ENCODE data around the gene ARHGAP32.

GRCh38 chr11:129013737-129014475 lies 178.2 kb downstream of the ARHGAP32 start:
- TF ChIP-seq RCOR1 (IDR thresholded peaks at IDR 0.05; ENCODE audit: low read length): no peak
- no peak for TF ChIP-seq CTCF (IDR thresholded peaks at IDR 0.05)
- no peak for TF ChIP-seq POLR2AphosphoS5 (IDR thresholded peaks at IDR 0.05; ENCODE audit: low read depth, low read length)
- TF ChIP-seq ZBTB33 (IDR thresholded peaks at IDR 0.05; ENCODE audit: borderline replicate concordance, low read depth): no peak
- TF ChIP-seq CHD2 (IDR thresholded peaks at IDR 0.05; ENCODE audit: low read length, partially characterized antibody): no peak
- TF ChIP-seq REST (IDR thresholded peaks at IDR 0.05; ENCODE audit: low read depth, low read length): no peak
- TF ChIP-seq SIN3A (IDR thresholded peaks at IDR 0.05; ENCODE audit: borderline replicate concordance, low read depth, low read length): no peak
